ENCODE data around the gene IRAK3. TPM values are rescaled to one million over a fixed set of nuclear protein-coding genes. Genes with fewer than 3 reads are reported as not detected.
"Not testable (repeated sequence)": the region's sequence is repeated elsewhere in the genome, so short reads cannot be mapped to it uniquely, and the experiment has no call there.

IRAK3 gene
- total RNA-seq, 2 donors from 2014 or later, result 11.9 to 16.7 TPM

DNA sequence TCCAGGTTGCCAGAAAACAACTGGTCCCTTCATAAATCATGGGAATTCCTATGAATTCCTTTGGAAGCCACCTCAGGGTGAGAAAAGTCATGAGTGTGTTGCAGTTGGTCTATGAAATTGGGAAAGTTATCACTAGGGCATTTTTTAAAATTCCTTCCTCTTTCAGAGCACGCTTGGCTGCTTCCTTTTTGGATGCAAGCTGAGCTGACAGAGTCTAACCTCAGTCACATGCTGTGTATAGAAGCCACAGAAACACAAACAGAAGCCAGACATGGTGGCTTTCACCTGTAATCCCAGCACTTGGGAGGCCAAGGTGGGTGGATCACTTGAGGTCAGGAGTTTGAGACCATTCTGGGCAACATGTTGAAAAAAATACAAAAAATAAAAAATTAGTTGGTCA lies 91.5 kb downstream of the IRAK3 start:
- no peak for ATAC-seq
- intact Hi-C loops (cut with DNase I), result loop anchor here in 1 of 2 donors (10.0 kb wide), 1 partner anchor 414 kb away; no protein-coding TSS in a partner anchor
- no peak for DNase-seq

DNA sequence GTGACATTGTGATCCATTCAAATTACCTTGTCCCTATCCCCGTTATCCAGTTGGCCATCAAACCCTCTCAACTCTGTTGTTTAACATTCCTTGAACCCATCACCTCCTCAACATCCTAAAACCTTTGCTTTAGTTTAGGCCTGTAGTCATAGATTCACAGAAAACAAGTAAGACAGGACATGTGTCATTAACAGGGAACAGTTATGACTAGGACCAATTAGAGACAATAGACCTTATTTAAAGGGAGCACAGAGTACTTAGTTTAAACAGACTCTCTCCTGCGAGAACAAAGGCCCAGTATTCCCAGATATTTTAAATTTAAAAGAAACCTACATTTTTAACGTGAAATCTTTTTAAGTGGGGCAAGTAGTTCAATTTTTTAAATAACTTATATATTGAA lies 93.2 kb downstream of the IRAK3 start:
- intact Hi-C loops (cut with DNase I), result loop anchor here in 1 of 2 donors (10.0 kb wide), 1 partner anchor 413 kb away; no protein-coding TSS in a partner anchor
- DNase-seq (no peak), ATAC-seq (no peak)

DNA sequence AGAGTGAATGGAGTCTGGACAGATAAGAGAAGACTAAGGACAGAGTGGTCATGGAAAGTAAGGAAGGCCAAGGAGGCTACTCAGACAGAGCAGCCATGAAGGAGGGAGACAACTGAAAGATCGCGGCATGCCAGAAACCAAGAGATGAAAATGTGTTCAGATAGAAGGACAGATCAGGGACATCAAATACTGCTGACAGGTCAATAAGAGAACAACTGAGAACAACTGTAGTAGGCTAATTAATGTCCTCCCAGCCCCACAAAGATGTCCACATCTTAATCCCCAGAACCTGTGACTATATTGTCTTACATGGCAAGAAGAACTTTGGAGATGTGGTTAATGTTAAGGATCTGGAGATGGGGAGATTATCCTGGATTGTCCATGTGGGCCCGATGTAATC lies 98.3 kb downstream of the IRAK3 start:
- no peak for ATAC-seq
- intact Hi-C loops (cut with DNase I), result loop anchor here in 1 of 2 donors (10.0 kb wide), 1 partner anchor 408 kb away; no protein-coding TSS in a partner anchor
- no peak for DNase-seq

DNA sequence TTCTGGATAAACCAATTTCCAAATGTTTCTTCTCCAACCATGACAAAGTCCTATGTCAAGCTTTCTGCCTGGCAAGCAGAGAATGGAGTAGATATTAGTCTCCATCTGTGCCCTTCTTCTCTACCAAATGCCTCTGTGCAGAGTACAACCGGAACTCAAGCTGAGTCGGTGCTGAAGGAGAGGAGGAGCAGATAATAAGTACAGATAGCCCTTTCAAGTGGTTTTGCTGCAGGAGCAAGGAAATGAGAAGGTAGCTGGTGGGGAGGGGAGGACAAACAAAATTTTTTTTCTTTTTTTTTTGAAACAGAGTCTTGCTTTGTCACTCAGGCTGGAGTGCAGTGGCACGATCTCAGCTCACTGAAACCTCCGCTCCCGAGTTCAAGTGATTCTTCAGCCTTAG lies 99.1 kb downstream of the IRAK3 start:
- intact Hi-C loops (cut with DNase I), result loop anchor here in 1 of 2 donors (10.0 kb wide), 1 partner anchor 407 kb away; no protein-coding TSS in a partner anchor
- no peak for DNase-seq
- peak in 1 of 2 donors; percentile 44 for ATAC-seq

DNA sequence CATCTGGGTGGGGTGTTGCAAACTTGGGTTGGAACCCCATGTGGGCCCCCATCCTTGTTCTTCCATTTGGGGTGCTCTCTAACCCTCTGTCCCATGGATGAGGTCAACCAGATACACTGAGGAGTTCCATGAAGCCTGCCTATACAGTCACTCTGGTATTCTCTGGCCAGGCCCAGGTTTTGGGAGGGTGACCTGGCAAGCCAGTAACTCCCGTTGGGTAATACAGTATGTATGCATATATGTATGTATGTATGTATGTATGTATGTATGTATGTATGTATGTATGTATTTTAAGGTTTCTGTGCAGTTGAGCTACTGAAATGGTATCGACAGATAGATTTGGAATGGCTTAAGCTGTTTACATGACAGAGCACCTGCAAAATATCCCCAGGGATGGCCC lies 100.5 kb downstream of the IRAK3 start:
- ATAC-seq (no peak), DNase-seq (no peak)
- intact Hi-C loops (cut with DNase I), result loop anchor here in 1 of 2 donors (10.0 kb wide), 1 partner anchor 405 kb away; no protein-coding TSS in a partner anchor

DNA sequence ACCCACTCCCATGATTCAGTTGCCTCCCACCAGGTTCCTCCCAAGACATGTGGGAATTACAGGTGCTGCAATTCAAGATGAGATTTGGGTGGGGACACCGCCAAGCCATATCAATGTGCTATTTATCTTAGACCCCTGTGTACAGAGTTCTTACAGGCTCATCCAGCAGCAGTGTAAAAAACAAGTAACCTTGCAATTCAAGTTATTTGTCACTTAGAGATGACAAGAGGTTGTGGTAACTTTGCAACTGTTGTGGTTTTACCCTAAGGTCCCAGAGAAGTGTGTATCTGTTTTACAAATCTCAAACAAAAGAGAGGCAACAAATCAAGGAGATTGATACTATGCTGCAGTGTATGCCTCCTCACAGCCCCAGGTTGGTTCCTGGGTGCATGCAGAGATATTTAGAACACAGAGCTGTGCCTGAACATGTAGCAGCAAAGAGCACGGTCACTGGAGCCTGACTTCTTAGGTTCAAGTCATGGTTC lies 101.7 kb downstream of the IRAK3 start:
- no peak for ATAC-seq
- intact Hi-C loops (cut with DNase I), result no loop called here
- DNase-seq, result no peak

DNA sequence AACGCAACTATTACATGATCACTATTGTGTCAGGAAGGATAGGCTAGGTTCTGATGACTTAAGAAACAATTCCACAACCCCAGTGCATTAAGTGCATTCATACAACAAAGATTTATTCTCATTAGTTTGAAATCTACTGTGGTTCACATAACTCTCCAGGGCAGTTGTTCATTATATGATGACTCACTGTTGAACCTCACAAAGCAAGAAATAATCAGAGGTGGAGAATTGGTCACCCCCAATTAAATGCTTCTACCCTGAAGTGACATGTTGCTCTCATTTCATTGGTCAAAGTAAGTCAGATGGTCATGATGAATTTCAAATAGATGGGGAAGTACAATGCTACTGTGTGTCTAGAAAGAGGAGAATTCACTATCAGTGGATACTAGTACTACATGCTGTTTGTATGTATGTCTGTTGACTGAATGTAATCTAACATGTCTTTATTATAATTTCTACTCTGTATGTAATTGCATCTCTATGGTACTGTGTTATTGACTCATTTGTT lies 107.2 kb downstream of the IRAK3 start:
- ATAC-seq, result no peak
- intact Hi-C loops (cut with DNase I), result no loop called here

DNA sequence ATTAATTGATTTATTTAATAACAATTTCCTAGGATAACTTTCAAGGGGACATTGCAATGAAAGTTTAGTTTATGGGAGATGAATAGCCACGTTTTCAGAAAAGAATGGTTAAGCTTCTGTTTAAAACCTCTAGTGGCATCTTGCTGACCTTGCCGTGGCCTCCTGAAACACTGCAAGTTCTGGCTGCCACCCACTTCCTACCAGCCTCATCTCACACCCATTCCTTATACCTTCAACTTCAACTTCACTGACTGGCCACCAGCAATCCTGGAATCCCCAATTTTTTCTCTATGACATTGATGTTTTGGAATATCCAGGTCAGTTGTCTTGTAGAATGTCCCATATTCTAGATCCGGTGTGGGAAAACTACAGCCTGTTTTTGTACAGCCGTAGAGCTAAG lies 108.1 kb downstream of the IRAK3 start:
- intact Hi-C loops (cut with DNase I), result no loop called here
- DNase-seq, result no peak

More for the DNA sequence above, 107.2 kb downstream of the IRAK3 start:
- DNase-seq, result no peak

DNA sequence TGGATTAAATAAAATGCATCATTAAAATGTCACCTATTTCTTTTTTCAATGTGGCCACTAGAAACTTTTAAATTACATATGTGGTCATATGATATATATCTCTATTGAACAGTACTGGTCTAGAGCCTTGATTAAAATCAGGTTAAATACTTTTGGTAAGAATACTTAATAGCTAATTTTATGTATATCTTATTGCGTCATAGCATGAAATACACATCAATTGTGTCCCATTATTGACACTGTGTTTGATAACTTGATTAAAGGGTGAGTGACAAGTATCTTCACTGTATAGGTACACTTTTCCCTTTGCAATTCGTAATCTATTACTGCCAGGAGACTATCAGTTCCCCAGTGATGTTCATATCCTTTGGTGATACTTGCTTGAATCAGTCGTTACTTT lies 108.9 kb downstream of the IRAK3 start:
- intact Hi-C loops (cut with DNase I), result no loop called here
- ATAC-seq (no peak), DNase-seq (no peak)

More for the DNA sequence above, 108.1 kb downstream of the IRAK3 start:
- no peak for ATAC-seq

DNA sequence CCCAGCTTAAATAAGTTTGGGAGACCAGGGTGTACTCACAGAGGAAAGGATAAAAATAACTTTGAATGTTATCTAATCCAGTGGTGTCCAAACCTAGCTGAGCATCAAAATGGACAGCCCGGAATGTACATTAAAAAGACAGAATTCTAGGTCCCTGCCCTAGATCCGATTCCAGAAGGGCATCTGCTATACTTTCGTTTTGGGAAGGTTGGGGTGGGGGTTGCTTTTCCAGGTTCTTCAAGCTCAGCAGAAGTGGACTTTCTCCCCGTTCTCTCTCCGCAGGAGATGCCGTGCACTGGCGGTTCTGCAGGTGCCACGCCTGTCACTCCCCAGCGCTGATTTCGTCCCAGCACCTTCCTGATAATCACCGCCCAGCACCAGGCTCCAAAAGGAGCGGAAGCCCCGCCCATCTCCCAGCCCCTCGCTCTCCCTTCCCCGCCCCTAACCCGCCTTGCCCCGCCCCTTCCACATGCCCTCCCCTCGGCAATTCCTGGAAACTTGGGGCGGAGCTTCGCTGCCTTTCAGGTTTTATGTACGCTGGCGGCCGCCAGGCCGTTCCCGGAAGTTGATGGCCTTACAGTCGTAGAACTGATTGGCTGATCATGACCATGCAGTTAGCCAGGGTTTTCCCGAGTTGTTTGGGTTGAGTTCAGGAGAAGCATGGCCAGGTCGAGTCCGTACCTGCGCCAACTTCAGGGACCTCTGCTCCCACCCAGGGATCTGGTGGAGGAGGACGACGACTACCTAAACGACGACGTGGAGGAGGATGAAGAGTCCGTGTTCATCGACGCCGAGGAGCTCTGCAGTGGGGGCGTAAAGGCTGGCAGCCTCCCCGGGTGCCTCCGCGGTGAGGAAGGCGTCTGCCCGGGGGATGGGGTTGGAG lies 113.2 kb downstream of the IRAK3 start, which contains the start of gene HELB:
TSS of gene HELB (plus strand) at position 550 of the 883 bp plus-strand sequence. CDS start at position 661, 111 bp downstream.
- intact Hi-C loops (cut with DNase I), result loop anchor here in 1 of 2 donors (10.0 kb wide), 1 partner anchor 137 kb away; the partner anchor contains the start of gene TMBIM4
- DNase-seq (peak; percentile 99), ATAC-seq (peak; percentile 99 to 100)

DNA sequence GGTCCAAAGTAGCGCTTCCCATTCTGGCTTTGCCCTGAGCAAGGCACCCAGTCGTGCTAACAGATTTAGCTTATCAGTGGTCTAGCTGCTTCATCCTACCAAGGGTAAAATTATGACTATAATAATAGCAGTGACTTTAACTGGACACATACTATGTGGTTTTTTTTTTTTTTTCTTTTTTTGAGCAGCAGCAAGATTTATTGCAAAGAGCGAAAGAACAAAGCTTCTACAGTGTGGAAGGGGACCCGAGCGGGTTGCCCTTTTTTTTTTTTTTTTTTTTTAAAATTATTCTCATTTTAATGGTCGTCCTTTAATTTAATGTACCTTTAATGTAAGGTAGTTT lies 113.8 kb downstream of the IRAK3 start:
- intact Hi-C loops (cut with DNase I), result loop anchor here in 1 of 2 donors (10.0 kb wide), 1 partner anchor 138 kb away; the partner anchor contains the start of gene TMBIM4
- DNase-seq (no peak), ATAC-seq (no peak)

DNA sequence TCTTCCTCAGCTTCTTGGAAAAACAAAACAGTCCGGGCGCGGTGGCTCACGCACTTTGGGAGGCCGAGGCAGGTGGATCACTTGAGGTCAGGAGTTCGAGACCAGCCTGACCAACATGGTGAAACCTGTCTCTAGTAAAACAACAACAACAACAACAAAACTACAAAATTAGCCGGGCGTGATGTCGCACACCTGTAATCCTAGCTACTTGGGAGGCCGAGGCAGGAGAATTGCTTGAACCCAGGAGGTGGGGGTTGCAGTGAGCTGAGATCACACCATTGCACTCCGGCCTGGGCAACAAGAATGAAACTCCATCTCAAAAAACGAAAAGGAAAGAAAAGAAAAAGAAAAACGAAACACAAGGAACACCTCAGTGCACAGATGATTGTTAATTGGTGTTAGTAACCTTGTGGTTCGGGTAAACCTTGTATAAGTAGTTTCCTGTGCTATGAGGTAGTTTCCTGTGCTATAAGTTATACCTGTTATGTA lies 114.3 kb downstream of the IRAK3 start:
- DNase-seq, ATAC-seq: not testable (repeated sequence)
- intact Hi-C loops (cut with DNase I), result loop anchor here in 1 of 2 donors (10.0 kb wide), 1 partner anchor 139 kb away; the partner anchor contains the start of gene TMBIM4

Other genes with a start within 250 kb of the IRAK3 start
- 10 to 100 TPM; 14.9 to 21.0 TPM for gene LLPH, start 58.5 kb upstream of the IRAK3 start, total RNA-seq
- gene TMBIM4, start 19.2 kb upstream of the IRAK3 start, total RNA-seq, result 100 to 1,000 TPM in 1 of 2 donors, 10 to 100 TPM in 1; 92.2 to 101 TPM
- gene HELB, start 113.3 kb downstream of the IRAK3 start, total RNA-seq, result 1 to 10 TPM; 1.4 to 2.2 TPM

All from left cardiac atrium (tissue), 4 donors.